Heart left ventricle (tissue), 16 donors: Measurements from ENCODE around the gene TACSTD2. TPM values are rescaled to one million over a fixed set of nuclear protein-coding genes. Genes with fewer than 3 reads are reported as not detected.
"Not testable (repeated sequence)": the region's sequence is repeated elsewhere in the genome, so short reads cannot be mapped to it uniquely, and the experiment has no call there.

ENCODE experiments used
- ATAC-seq, 4 donors: fragments of 200-7000 bp; cut with Tn5 transposase; one replicate each; pipeline ENCODE4 v1.9.1; 2020 to 2022; ENCODE audit warnings: moderate library complexity in 4 of 4, mild to moderate bottlenecking in 3 of 4, moderate number of reproducible peaks in 1 of 4
- DNase-seq, 5 donors: peaks; one replicate each; pipeline ENCODE4 v3.0.0-alpha.2; 2020
- H3K27ac ChIP-seq, 12 donors: fragments of 200-600 bp; sonication (generic) in 4 of 12; one replicate each; pipeline versions ENCODE4 v1.5.0 to v1.8.0; 2016 to 2022; ENCODE audit warnings: mild to moderate bottlenecking in 2 of 12
- H3K27me3 ChIP-seq, 9 donors: fragments of 200-600 bp; sonication (generic) in 2 of 9; one replicate each; pipeline versions ENCODE4 v1.5.1 to v1.8.0; 2016 to 2022; ENCODE audit warnings: mild to moderate bottlenecking in 3 of 9
- H3K36me3 ChIP-seq, 9 donors: fragments of 200-600 bp; sonication (generic) in 2 of 9; one replicate each; pipeline versions ENCODE4 v1.5.0 to v1.8.0; 2018 to 2022; ENCODE audit warnings: mild to moderate bottlenecking in 2 of 9
- H3K4me1 ChIP-seq, 12 donors: fragments of 200-600 bp; sonication (generic) in 4 of 12; one replicate each; pipeline versions ENCODE4 v1.5.0 to v1.8.0; 2016 to 2022; ENCODE audit warnings: mild to moderate bottlenecking in 3 of 12
- H3K4me3 ChIP-seq, 12 donors: fragments of 200-600 bp; sonication (generic) in 4 of 12; one replicate each; pipeline versions ENCODE4 v1.5.0 to v1.8.0; 2017 to 2022; ENCODE audit warnings: mild to moderate bottlenecking in 9 of 12, moderate library complexity in 4 of 12
- H3K9me3 ChIP-seq, 12 donors: fragments of 200-600 bp; sonication (generic) in 4 of 12; one replicate each; pipeline versions ENCODE4 v1.5.0 to v1.8.0; 2016 to 2022; ENCODE audit warnings: mild to moderate bottlenecking in 1 of 12
- POLR2A ChIP-seq, 2 donors: fragments of 450-650 bp; IDR thresholded peaks; one replicate each; pipeline ENCODE4 v1.6.1; 2017; ENCODE audit warnings: antibody characterized with exemption in 2 of 2, mild to moderate bottlenecking in 2 of 2, moderate library complexity in 2 of 2
- WGBS, 4 donors: extraction: QIAGEN DNeasy Blood & Tissue Kit in 2 of 4; methylation state at CpG; one replicate each; pipeline versions ENCODE4 v1.1.5 to v1.1.7; 2013 to 2018; 5-methylcytosine and 5-hydroxymethylcytosine counted together
- intact Hi-C, 10 donors: fragments of 100-400 bp; cut with DNase I; formaldehyde crosslinking; loops; one replicate each; pipeline versions ENCODE4 v1.11.1 to v1.14.2; 2022
- polyA plus RNA-seq, 2 donors: library from polyadenylated mRNA; stranded (reverse); fragments of 200-250 nt; gene quantifications; one replicate each; pipeline ENCODE4 v1.2.3, GENCODE V29; 2013
- total RNA-seq, 9 donors: library from RNA; depleted of rRNA in 2 of 9; stranded (reverse); fragments of >200 nt in 2 of 9; fragmentation: NEBNext Ultra II Directional in 3 of 9; extraction: Animal tissue kit (Norgen Biotek cat#: 25700) in 3 of 9; gene quantifications; one replicate each; pipeline versions ENCODE4 v1.1.0 to v1.2.4, GENCODE V29; 2016 to 2023
- TF ChIP-seq, protein P1 (sequence below), 12 donors: fragments of 200-600 bp; sonication (generic) in 4 of 12; IDR thresholded peaks; one replicate each; pipeline versions ENCODE4 v1.5.0 to v1.8.0; 2018 to 2022; ENCODE audit warnings: antibody characterized with exemption in 12 of 12, mild to moderate bottlenecking in 5 of 12
- donor health status: ischemic (EF 13 %, LVEDD 7.1; RV severe dilation, severe dysfunction).
- donor health status: healthy with polysubstance abuse.
- donor health status: DM: no; HTN: yes; CAD: no.
- donor health status: DM: no; HTN: no; CAD: no.
- donor health status: ischemic (EF 25% LVEDD 6.9; RV normal size, moderate dysfunction).
- donor health status: ischemic (EF 25% LVEDD 5.7; RV mildly dilated, moderate dysfunction).
- donor health status: healthy.
- donor health status: DM: yes; HTN: yes; CAD: no.
- donor health status: ischemic (EF 35%, LVEDD 5.7; RV mildly dilated, moderate dysfunction).
- donor health status: nonischemic (EF 11% LVEDD 7.7; RV severe dilation, severe dysfunction).
- donor health status: DM: yes; HTN: yes; CAD: no.
- donor health status: PGD.
- donor health status: ischemic (EF 29% LVEDD 5.4; RV normal size, mild dysfunction).
- donor health status: nonischemic (EF 23%, LVEDD 6.1; RV moderate dilation, normal function).

Gene TACSTD2
- total and polyA plus RNA-seq, 11 donors: 0.11 to 0.75 (median 0.15) TPM; not detected in 4

GRCh38 chr1:58607391-58607790, 30.3 kb upstream of the TACSTD2 start:
- Histone ChIP-seq H3K36me3 (no peaks in the 10 kb centered on the region), H3K27ac (no peak overlapping the region), H3K9me3 (peaks cover 0 to 30% (median 16%) of the 10 kb centered on the region in 12 donors), H3K27me3 (peaks cover 0 to 5% (median 0%) of the 10 kb centered on the region in 9 donors), H3K4me1 (no peaks in the 10 kb centered on the region), H3K4me3 (no peak overlapping the region)
- WGBS, 4 donors: 84 to 88% (median 86%) methylated on average over 3 of the region's 3 CpGs
- DNase-seq (no peak), ATAC-seq (no peak)
- intact Hi-C loops: no loop called here
- no peak for TF ChIP-seq POLR2A (IDR thresholded peaks at IDR 0.05)
- TF ChIP-seq, protein P1, sequence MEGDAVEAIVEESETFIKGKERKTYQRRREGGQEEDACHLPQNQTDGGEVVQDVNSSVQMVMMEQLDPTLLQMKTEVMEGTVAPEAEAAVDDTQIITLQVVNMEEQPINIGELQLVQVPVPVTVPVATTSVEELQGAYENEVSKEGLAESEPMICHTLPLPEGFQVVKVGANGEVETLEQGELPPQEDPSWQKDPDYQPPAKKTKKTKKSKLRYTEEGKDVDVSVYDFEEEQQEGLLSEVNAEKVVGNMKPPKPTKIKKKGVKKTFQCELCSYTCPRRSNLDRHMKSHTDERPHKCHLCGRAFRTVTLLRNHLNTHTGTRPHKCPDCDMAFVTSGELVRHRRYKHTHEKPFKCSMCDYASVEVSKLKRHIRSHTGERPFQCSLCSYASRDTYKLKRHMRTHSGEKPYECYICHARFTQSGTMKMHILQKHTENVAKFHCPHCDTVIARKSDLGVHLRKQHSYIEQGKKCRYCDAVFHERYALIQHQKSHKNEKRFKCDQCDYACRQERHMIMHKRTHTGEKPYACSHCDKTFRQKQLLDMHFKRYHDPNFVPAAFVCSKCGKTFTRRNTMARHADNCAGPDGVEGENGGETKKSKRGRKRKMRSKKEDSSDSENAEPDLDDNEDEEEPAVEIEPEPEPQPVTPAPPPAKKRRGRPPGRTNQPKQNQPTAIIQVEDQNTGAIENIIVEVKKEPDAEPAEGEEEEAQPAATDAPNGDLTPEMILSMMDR (IDR thresholded peaks at IDR 0.05): no peak

- H3K27me3 ChIP-seq, H3K4me1 ChIP-seq, ATAC-seq, H3K36me3 ChIP-seq, H3K27ac ChIP-seq, H3K4me3 ChIP-seq, intact Hi-C loops, DNase-seq: not testable (repeated sequence)
- 90 to 97% (median 96%) methylated on average over 1 of the region's 1 CpG for WGBS, 4 donors
- H3K9me3 ChIP-seq: peaks cover 0 to 28% (median 14%) of the 10 kb centered on the region in 12 donors
Measured at GRCh38 chr1:58601921-58602320, 24.9 kb upstream of the TACSTD2 start.

DNA sequence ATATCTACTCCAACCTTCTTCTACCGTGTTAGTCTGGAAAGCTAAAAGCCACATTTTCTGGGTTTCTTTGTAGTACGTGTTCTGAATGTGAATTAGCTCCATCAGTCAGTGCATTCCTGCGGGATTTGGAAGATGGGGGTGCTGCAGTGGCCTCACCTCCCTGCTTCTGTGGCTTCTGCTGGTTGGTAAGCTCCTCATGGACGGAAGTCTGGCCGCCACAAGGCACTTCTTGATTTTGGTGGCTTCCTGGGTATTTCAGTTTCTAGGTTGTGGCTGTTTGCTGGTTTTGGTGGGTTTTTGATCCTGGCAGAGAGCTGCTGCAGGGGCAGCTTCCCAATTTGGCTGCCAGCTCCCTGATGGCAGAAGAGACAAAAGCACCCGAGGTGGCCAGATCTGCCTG, 20.9 kb upstream of the TACSTD2 start:
- Histone ChIP-seq H3K9me3 (peaks cover 0 to 4% (median 0%) of the 10 kb centered on the region in 12 donors), H3K36me3 (no peaks in the 10 kb centered on the region), H3K4me3 (no peak overlapping the region), H3K27ac (no peak overlapping the region), H3K4me1 (peaks cover 0 to 5% (median 0%) of the 10 kb centered on the region in 12 donors), H3K27me3 (no peaks in the 10 kb centered on the region)
- intact Hi-C loops: no loop called here
- WGBS, 4 donors: 74 to 86% (median 82%) methylated on average over 6 of the region's 6 CpGs
- ATAC-seq: no peak
- no peak for TF ChIP-seq POLR2A (IDR thresholded peaks at IDR 0.05)
- TF ChIP-seq, protein P1 (IDR thresholded peaks at IDR 0.05): no peak
- DNase-seq: no peak

DNA sequence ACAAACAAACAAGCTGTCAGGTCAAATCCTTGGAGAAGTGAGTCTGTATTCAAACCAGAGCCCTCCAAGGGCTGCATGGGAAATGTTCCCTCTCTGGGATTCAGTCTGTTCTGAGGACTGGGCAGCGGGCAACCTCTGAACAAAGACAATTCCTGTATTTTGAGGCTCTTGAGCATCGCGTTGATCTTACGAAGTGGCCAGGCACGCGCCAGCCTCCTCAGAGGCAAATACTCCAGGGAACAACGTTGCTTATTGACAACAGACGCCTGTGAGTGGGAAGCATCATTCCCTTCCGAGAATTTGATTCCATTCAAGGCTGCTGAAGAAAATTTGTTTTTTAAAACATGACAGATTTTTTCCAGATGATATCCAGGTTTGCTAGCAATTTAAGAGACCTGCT, 20.0 kb upstream of the TACSTD2 start:
- intact Hi-C loops: no loop called here
- WGBS, 4 donors: 49 to 58% (median 54%) methylated on average over 8 to 9 of the region's 9 CpGs
- H3K4me1 ChIP-seq: peaks cover 0 to 14% (median 6%) of the 10 kb centered on the region in 12 donors
- peaks cover 0 to 4% (median 0%) of the 10 kb centered on the region in 12 donors for H3K9me3 ChIP-seq
- TF ChIP-seq, protein P1 (IDR thresholded peaks at IDR 0.05): no peak
- no peak for TF ChIP-seq POLR2A (IDR thresholded peaks at IDR 0.05)
- DNase-seq: no peak
- no peak for ATAC-seq
- no peak overlapping the region for H3K4me3 ChIP-seq
- H3K36me3 ChIP-seq: no peaks in the 10 kb centered on the region
- H3K27me3 ChIP-seq: no peaks in the 10 kb centered on the region
- H3K27ac ChIP-seq: no peak overlapping the region

- intact Hi-C loops: no loop called here
- no peak for TF ChIP-seq POLR2A (IDR thresholded peaks at IDR 0.05)
- TF ChIP-seq, protein P1 (IDR thresholded peaks at IDR 0.05): no peak
- no peak overlapping the region for H3K27ac ChIP-seq
Measured at GRCh38 chr1:58596631-58597052, 19.6 kb upstream of the TACSTD2 start.

More at GRCh38 chr1:58596631-58597052, 19.6 kb upstream of the TACSTD2 start:
- H3K4me3 ChIP-seq: no peak overlapping the region
- H3K27me3 ChIP-seq: no peaks in the 10 kb centered on the region
- no peak for ATAC-seq
- H3K4me1 ChIP-seq: peaks cover 0 to 19% (median 9%) of the 10 kb centered on the region in 12 donors
- no peak for DNase-seq
- H3K36me3 ChIP-seq: no peaks in the 10 kb centered on the region
- H3K9me3 ChIP-seq: peaks cover 0 to 4% (median 0%) of the 10 kb centered on the region in 12 donors
- 20 to 36% (median 26%) methylated on average over 4 of the region's 4 CpGs for WGBS, 4 donors
